Keratinocyte (primary cell): Measurements from ENCODE around the gene DCLRE1A. TPM values are rescaled to one million over a fixed set of nuclear protein-coding genes. Genes with fewer than 3 reads are reported as not detected.
A peak's percentile ranks its signal among the peaks of the same experiment; 100 is the strongest.

Source experiments
- DNase-seq: peaks from one replicate; pipeline ENCODE4 v3.0.0-alpha.2; 2011; ENCODE audit warnings: low read depth, missing footprints, low spot score
- FAIRE-seq: peaks from 2 replicates; lab custom pipeline; 2011; peaks lifted over from hg19 to GRCh38; lab: Jason Lieb, UNC
- H2AFZ ChIP-seq: 2 replicates; pipeline ENCODE4 v1.6.0; 2012; ENCODE audit warnings: low read length, control low read depth, inconsistent platforms; ENCODE audit not compliant: control insufficient read depth
- H3K27ac ChIP-seq: 2 replicates; pipeline ENCODE4 v1.5.1; 2011; ENCODE audit warnings: low read length; ENCODE audit not compliant: control insufficient read depth, insufficient read depth
- H3K27me3 ChIP-seq: 3 replicates; pipeline ENCODE4 v1.6.0; 2011; ENCODE audit warnings: low read length; ENCODE audit not compliant: control insufficient read depth, insufficient read depth; ENCODE audit errors: extremely low read depth
- H3K36me3 ChIP-seq, 2 experiments: 2 replicates in 1 of 2; 3 replicates in 1 of 2; pipeline ENCODE4 v1.5.1; 2011; ENCODE audit warnings: low read length in 2 of 2, mild to moderate bottlenecking in 1 of 2; ENCODE audit not compliant: control insufficient read depth in 2 of 2, insufficient read depth in 2 of 2; ENCODE audit errors: extremely low read depth in 1 of 2
- H3K4me1 ChIP-seq: 3 replicates; pipeline ENCODE4 v1.5.1; 2011; ENCODE audit warnings: low read length; ENCODE audit not compliant: control insufficient read depth, insufficient read depth; ENCODE audit errors: extremely low read depth
- H3K4me2 ChIP-seq: 3 replicates; pipeline ENCODE4 v1.6.0; 2011; ENCODE audit warnings: low read depth, low read length; ENCODE audit not compliant: control insufficient read depth, insufficient read depth; ENCODE audit errors: extremely low read depth
- H3K4me3 ChIP-seq, 3 experiments: fragments of 200-600 bp in 1 of 3; sonication (generic) in 1 of 3; 2 replicates in 2 of 3; 3 replicates in 1 of 3; pipeline ENCODE4 v1.5.1; 2011 to 2016; ENCODE audit warnings: low read length in 3 of 3, mild to moderate bottlenecking in 3 of 3, control low read depth in 2 of 3, inconsistent platforms in 1 of 3, low read depth in 1 of 3, mixed read lengths in 1 of 3, mixed run types in 1 of 3, moderate library complexity in 1 of 3; ENCODE audit not compliant: control insufficient read depth in 2 of 3, insufficient read depth in 2 of 3; ENCODE audit errors: extremely low read depth in 1 of 3
- H3K79me2 ChIP-seq: 2 replicates; pipeline ENCODE4 v1.6.0; 2012; ENCODE audit warnings: low read length; ENCODE audit not compliant: control insufficient read depth, insufficient read depth
- H3K9ac ChIP-seq: 3 replicates; pipeline ENCODE4 v1.6.0; 2011; ENCODE audit warnings: low read length; ENCODE audit not compliant: control insufficient read depth, insufficient read depth; ENCODE audit errors: extremely low read depth
- H3K9me1 ChIP-seq: 3 replicates; pipeline ENCODE4 v1.6.0; 2011; ENCODE audit warnings: low read length; ENCODE audit not compliant: control insufficient read depth, insufficient read depth; ENCODE audit errors: extremely low read depth
- H3K9me3 ChIP-seq: 2 replicates; pipeline ENCODE4 v1.5.1; 2012; ENCODE audit warnings: low read depth, low read length; ENCODE audit not compliant: control insufficient read depth
- H4K20me1 ChIP-seq: 3 replicates; pipeline ENCODE4 v1.6.0; 2011; ENCODE audit warnings: low read length; ENCODE audit not compliant: control insufficient read depth, insufficient read depth; ENCODE audit errors: extremely low read depth
- CTCF ChIP-seq, 3 experiments: IDR thresholded peaks in 1 of 3; conservative IDR thresholded peaks in 1 of 3; optimal IDR thresholded peaks in 1 of 3; 2 replicates in 2 of 3; 3 replicates in 1 of 3; pipeline versions ENCODE3 to v1.5.1; 2011; ENCODE audit warnings: low read length in 3 of 3, mild to moderate bottlenecking in 3 of 3, moderate library complexity in 2 of 3, control low read depth in 1 of 3, inconsistent platforms in 1 of 3; ENCODE audit not compliant: insufficient read depth in 2 of 3; ENCODE audit errors: extremely low read depth in 1 of 3
- EZH2 ChIP-seq: IDR thresholded peaks from one replicate; pipeline ENCODE4 v1.6.1; 2012; ENCODE audit warnings: inconsistent platforms, mild to moderate bottlenecking, low read length, moderate library complexity
- dilution Hi-C: fragments of 300-500 bp; cut with MboI; formaldehyde crosslinking; loops from one replicate; pipeline ENCODE4 v1.7.0; 2020; ENCODE audit warnings: low sequenced_read_pairs; ENCODE audit not compliant: extremely low pct_ligation_motif_present
- polyA plus RNA-seq, 5 experiments: library from polyadenylated mRNA; depleted of rRNA in 3 of 5; stranded (reverse) in 3 of 5; stranded (forward) in 1 of 5; unstranded in 1 of 5; fragments of >200 nt; gene quantifications; 1 replicate in 1 of 5; 2 replicates in 3 of 5; 3 replicates in 1 of 5; pipeline versions ENCODE4 v1.2.1 to v1.2.3, GENCODE V29; 2011 to 2012; ENCODE audit warnings: missing spikeins in 2 of 5, low read depth in 1 of 5, low replicate concordance in 1 of 5

Gene DCLRE1A
- polyA plus RNA-seq, 1 donor (not counting 4 experiments of a cell fraction or from before 2014, with no cell fraction given): 6.5 TPM

GRCh38 chr10:113897693-113898618, 44.1 kb upstream of the DCLRE1A start:
- dilution Hi-C loops: no loop called here
- Histone ChIP-seq H4K20me1 (no peaks in the 10 kb centered on the region), H3K4me3 (no peak overlapping the region), H3K9ac (no peak overlapping the region), H3K4me1 (peaks cover 7% of the 10 kb centered on the region), H2AFZ (no peak overlapping the region), H3K4me2 (no peak overlapping the region), H3K9me1 (no peaks in the 10 kb centered on the region), H3K9me3 (no peaks in the 10 kb centered on the region), H3K36me3 (no peaks in the 10 kb centered on the region), H3K27me3 (no peaks in the 10 kb centered on the region), H3K27ac (no peak overlapping the region), H3K79me2 (no peaks in the 10 kb centered on the region)
- no peak for DNase-seq
- FAIRE-seq: peak; percentile 56
- no peak for TF ChIP-seq EZH2
- no peak for TF ChIP-seq CTCF (optimal IDR thresholded peaks at IDR 0.05 in 1 of 3, IDR thresholded peaks at IDR 0.05 in 1 of 3, conservative IDR thresholded peaks at IDR 0.05 in 1 of 3; ENCODE audit: extremely low read depth in 1 of 3, insufficient read depth in 2 of 3, low read length in 3 of 3)

- no peak for TF ChIP-seq CTCF (optimal IDR thresholded peaks at IDR 0.05 in 1 of 3, IDR thresholded peaks at IDR 0.05 in 1 of 3, conservative IDR thresholded peaks at IDR 0.05 in 1 of 3; ENCODE audit: extremely low read depth in 1 of 3, insufficient read depth in 2 of 3, low read length in 3 of 3)
- no peak for TF ChIP-seq EZH2
- Histone ChIP-seq H4K20me1 (no peaks in the 10 kb centered on the region), H2AFZ (no peak overlapping the region), H3K79me2 (no peaks in the 10 kb centered on the region), H3K9me1 (no peaks in the 10 kb centered on the region), H3K36me3 (no peaks in the 10 kb centered on the region), H3K27me3 (no peaks in the 10 kb centered on the region), H3K4me3 (no peak overlapping the region), H3K9me3 (no peaks in the 10 kb centered on the region), H3K4me2 (peak overlapping the region; percentile 54), H3K27ac (no peak overlapping the region), H3K4me1 (peaks cover 7% of the 10 kb centered on the region), H3K9ac (no peak overlapping the region)
- DNase-seq (no peak), FAIRE-seq (peak; percentile 60)
- dilution Hi-C loops: no loop called here
Measured at GRCh38 chr10:113895018-113895417, 41.1 kb upstream of the DCLRE1A start.
